HG03558 (cell line): ENCODE data around the gene ACOT12.
"Not testable (repeated sequence)": the region's sequence is repeated elsewhere in the genome, so short reads cannot be mapped to it uniquely, and the experiment has no call there.

Experiments used
- ATAC-seq: cut with Tn5 transposase; IDR thresholded peaks from one replicate; pipeline ENCODE4 v1.9.1; 2021; ENCODE audit warnings: moderate number of reproducible peaks; ENCODE audit not compliant: unreplicated experiment; ENCODE audit errors: extremely low read depth

ACOT12 gene

GRCh38 chr5:81349161-81349560 lies 44.8 kb downstream of the ACOT12 start:
- ATAC-seq, result no peak

GRCh38 chr5:81345411-81346003 lies 48.4 kb downstream of the ACOT12 start:
- no peak for ATAC-seq

- no peak for ATAC-seq
Measured at GRCh38 chr5:81344736-81345135, 49.2 kb downstream of the ACOT12 start.

GRCh38 chr5:81338213-81338612 lies 55.7 kb downstream of the ACOT12 start:
- ATAC-seq, result not testable (repeated sequence)

DNA sequence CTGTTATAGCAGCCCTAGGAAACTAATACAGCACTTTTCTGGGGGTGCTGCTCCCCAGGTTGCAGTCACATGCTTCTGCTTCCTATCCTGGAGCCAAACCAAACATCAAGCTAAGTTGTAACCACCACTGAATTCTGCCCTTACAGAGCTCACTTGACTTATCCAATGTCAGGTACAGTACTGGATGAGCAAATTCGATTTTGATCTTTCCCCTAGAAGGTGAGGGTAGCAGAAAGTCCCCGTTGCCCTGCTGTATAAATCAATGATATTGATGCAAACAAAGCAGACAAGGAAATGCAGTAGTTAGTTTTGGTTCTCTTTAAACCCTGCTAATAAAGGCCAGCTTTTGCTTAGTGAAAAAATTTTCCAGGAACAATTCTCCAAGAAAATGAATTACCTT lies 56.1 kb downstream of the ACOT12 start:
- ATAC-seq, result no peak

DNA sequence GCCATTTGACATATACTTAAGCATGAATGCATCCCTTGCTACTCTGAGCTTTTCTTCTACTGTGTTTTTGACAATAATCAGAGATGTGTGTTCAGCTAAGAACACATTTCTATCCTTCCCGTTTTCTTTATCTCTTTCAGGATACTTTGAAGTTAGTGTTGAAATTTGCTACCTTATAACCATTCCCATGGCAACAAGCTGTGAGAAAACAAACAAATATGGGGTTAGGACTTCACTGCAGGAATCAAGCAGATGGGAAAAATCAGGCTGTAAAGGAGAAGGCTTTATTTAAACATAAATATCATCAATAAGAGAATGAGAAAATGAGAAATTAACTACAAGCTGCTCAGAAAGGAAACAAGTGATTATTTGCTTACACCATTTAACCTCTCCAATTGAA lies 57.4 kb downstream of the ACOT12 start:
- ATAC-seq, result no peak

- no peak for ATAC-seq
Measured at GRCh38 chr5:81335946-81336345, 58.0 kb downstream of the ACOT12 start.

GRCh38 chr5:81334304-81335061 lies 59.5 kb downstream of the ACOT12 start:
- ATAC-seq, result no peak

DNA sequence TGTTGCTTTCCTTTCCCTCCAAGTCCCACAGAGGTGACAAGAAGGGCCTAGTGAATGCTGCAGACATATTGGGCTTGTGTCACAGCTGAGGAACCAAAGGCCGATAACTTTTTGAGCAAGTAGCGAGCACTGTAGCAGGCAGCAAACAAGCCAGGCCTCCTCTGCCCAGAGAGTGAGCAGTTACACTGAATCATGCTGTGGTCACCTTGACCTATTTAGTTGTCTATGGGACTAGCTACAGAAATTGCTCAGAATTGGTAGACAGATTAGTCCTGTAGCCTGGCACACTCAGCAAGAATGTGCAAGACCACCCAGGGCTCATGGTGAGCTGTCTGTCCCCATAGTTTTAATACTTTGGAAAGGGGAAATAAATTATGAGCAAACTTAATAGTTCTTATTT lies 67.4 kb downstream of the ACOT12 start:
- no peak for ATAC-seq

DNA sequence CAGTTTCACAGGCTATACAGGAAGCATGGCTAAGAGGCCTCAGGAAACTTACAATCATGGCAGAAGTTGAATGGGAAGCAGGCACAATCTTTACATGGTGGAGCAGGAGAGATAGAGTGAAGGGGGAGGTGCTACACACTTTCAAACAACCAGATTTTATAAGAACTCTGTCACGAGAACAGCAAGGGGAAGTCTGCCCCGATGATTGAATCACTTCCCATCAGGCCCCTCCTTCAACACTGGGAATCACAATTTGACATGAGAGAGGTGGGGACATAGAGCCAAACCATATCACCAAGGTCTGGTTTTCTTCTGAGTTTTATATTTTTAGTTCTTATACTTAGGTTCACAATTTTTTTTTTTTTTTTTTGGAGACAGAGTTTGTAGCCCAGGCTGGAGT lies 76.4 kb downstream of the ACOT12 start:
- no peak for ATAC-seq

DNA sequence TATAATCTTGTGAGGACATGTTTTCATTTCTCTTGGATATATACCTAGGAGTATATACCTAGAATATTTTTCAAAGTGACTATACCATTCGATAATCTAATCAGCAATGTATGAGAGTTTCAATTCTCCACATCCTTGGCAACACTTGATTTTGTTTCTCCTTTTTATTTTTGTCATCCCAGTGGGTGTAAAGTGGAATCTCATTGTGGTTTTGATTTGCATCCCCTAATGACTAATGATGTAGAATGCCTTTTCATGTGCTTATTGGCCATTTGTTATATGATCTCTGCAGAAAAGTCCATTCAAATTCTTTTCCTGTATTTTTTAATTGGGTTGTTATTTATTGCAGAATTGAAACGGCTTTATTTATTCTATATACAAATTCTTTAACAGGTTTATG lies 77.4 kb downstream of the ACOT12 start:
- no peak for ATAC-seq

DNA sequence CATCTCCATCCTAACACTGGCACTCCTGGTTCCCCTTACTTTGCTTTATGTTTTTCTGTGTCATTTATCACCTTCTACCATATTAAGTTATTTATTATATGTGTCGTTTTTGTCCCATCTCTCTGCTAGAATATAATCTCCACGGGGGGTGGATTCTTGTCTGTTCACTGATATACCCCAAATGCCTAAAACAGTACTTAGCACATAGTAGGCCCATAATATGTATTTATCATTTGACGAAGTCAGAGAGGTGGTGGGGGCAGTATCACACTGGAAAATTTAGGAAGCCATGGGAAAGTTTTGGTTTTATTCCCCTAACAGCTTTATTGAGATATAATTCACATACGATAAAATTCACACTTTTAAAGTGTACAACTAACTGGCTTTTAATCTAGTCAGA lies 78.1 kb downstream of the ACOT12 start:
- ATAC-seq, result no peak

GRCh38 chr5:81315336-81315735 lies 78.6 kb downstream of the ACOT12 start:
- no peak for ATAC-seq

DNA sequence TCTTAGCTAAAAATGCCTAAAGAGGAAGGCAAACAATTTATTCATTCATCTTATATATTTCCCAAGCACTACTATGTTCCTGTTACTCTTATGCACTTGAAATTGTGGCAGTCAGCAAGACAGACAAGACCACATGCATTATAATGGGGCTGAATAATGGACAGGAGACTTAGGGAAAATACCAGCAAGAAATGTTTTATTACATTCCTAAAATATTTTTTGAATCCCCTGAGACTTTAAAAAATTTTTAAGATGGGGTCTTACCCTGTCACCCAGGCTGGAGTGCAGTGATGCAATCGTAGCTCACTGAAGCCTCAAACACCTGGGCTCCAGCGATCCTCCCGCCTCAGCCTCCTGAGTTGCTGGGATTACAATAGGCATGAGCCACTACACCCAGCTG lies 79.4 kb downstream of the ACOT12 start:
- no peak for ATAC-seq

GRCh38 chr5:81313686-81314085 lies 80.2 kb downstream of the ACOT12 start:
- ATAC-seq, result no peak

GRCh38 chr5:81313278-81313677 lies 80.7 kb downstream of the ACOT12 start:
- ATAC-seq, result no peak

- no peak for ATAC-seq
Measured at GRCh38 chr5:81310402-81311063, 83.4 kb downstream of the ACOT12 start.

DNA sequence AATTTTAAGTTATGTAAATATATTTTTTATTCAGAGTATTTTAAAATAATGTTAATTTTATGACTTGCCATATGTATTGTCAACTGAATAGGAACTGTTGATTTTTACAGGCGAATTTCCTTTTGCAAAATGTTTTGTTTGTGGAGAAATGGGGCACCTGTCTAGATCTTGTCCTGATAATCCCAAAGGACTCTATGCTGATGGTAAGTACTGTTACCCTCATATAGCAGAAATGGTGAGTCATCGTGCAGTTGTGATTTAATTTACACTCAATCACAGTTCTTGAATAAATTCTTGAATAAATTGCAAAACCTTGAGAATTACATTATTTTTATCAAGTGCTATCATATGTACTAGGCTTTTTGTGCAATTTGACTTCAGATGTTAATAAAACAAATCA lies 85.1 kb downstream of the ACOT12 start:
- ATAC-seq, result no peak

GRCh38 chr5:81305785-81306184 lies 88.1 kb downstream of the ACOT12 start:
- no peak for ATAC-seq

DNA sequence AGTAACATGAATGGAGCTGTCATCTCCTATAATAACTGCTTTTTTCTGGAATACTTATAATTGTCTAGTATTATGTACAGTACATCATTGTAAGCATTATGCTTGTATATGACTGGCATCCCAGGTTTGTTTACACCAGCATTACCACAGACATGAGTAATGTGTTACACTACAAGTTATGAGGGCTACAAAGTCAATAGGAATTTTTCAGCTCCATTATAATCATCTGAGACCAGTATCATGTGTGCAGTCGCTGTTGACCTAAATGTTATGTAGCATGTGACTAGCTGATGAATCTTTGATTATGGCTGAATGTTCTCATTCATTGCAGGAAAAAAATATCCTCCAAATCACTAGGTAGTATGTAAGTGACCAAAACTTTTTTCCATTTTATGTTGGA lies 90.4 kb downstream of the ACOT12 start:
- ATAC-seq, result no peak

GRCh38 chr5:81302596-81302995 lies 91.3 kb downstream of the ACOT12 start:
- ATAC-seq, result no peak
